AG04449 (cell line): Measurements from ENCODE around the gene BOK.

ENCODE experiments used
- CTCF ChIA-PET: fragments of 350-600 bp; formaldehyde crosslinking; extraction: SDS; loops from one replicate; lab custom pipeline; 2021; ENCODE audit warnings: antibody characterized with exemption; lab: Yijun Ruan, JAX
- POLR2A ChIA-PET: fragments of 400-600, 350-600 bp; formaldehyde crosslinking; extraction: SDS; loops from one replicate; lab custom pipeline; 2020; ENCODE audit warnings: antibody characterized with exemption, inconsistent platforms; lab: Yijun Ruan, JAX
- DNase-seq: peaks from one replicate; pipeline ENCODE4 v3.0.0-alpha.2; 2010; ENCODE audit warnings: low read depth, low spot score
- H3K4me3 ChIP-seq: 2 replicates; pipeline ENCODE4 v1.5.1; 2011; ENCODE audit warnings: low read depth, mild to moderate bottlenecking, control low read depth, low read length
- TF ChIP-seq, protein P1 (sequence below): IDR thresholded peaks from one replicate; pipeline ENCODE4 v1.5.1; 2011; ENCODE audit warnings: mild to moderate bottlenecking, moderate library complexity, low read length, control low read depth, inconsistent platforms; ENCODE audit not compliant: insufficient read depth; ENCODE audit errors: missing control alignments

The BOK gene

GRCh38 chr2:241541564-241542277 lies 16.8 kb upstream of the BOK start:
- ChIA-PET CTCF (no interaction called here), POLR2A (no interaction called here)
- peak overlapping the region; percentile 43 for H3K4me3 ChIP-seq
- TF ChIP-seq, protein P1, sequence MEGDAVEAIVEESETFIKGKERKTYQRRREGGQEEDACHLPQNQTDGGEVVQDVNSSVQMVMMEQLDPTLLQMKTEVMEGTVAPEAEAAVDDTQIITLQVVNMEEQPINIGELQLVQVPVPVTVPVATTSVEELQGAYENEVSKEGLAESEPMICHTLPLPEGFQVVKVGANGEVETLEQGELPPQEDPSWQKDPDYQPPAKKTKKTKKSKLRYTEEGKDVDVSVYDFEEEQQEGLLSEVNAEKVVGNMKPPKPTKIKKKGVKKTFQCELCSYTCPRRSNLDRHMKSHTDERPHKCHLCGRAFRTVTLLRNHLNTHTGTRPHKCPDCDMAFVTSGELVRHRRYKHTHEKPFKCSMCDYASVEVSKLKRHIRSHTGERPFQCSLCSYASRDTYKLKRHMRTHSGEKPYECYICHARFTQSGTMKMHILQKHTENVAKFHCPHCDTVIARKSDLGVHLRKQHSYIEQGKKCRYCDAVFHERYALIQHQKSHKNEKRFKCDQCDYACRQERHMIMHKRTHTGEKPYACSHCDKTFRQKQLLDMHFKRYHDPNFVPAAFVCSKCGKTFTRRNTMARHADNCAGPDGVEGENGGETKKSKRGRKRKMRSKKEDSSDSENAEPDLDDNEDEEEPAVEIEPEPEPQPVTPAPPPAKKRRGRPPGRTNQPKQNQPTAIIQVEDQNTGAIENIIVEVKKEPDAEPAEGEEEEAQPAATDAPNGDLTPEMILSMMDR: no peak
- no peak for DNase-seq

- ChIA-PET CTCF (no interaction called here), POLR2A (no interaction called here)
- no peak for DNase-seq
- TF ChIP-seq, protein P1: no peak
- H3K4me3 ChIP-seq: no peak overlapping the region
Observed at GRCh38 chr2:241542278-241542605, 16.3 kb upstream of the BOK start.

DNA sequence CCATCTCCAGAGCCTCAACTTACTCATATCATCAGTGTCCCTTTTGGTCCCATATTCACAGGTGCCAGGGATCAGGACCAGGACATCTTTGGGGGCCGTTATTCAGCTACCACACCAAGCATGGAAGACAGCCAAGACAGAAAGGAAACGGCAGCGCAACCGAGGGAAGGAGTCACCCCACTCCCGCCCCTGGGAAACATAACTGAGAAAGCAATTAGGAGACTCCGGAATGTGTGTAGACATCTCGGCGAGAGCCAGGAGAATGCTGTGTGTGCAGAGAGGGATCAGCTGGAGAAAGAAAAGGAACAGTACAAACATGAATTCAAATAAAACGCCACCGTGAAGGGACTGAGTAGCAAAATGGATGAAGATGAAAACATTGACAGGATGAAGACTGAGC lies 13.4 kb upstream of the BOK start:
- ChIA-PET POLR2A (interaction anchor here (0.6 kb wide), 1 partner anchor 11 kb away, joined by 3 read pairs; no protein-coding TSS in a partner anchor), CTCF (no interaction called here)
- DNase-seq: peak; percentile 46
- TF ChIP-seq, protein P1: no peak
- peak overlapping the region; percentile 23 for H3K4me3 ChIP-seq

DNA sequence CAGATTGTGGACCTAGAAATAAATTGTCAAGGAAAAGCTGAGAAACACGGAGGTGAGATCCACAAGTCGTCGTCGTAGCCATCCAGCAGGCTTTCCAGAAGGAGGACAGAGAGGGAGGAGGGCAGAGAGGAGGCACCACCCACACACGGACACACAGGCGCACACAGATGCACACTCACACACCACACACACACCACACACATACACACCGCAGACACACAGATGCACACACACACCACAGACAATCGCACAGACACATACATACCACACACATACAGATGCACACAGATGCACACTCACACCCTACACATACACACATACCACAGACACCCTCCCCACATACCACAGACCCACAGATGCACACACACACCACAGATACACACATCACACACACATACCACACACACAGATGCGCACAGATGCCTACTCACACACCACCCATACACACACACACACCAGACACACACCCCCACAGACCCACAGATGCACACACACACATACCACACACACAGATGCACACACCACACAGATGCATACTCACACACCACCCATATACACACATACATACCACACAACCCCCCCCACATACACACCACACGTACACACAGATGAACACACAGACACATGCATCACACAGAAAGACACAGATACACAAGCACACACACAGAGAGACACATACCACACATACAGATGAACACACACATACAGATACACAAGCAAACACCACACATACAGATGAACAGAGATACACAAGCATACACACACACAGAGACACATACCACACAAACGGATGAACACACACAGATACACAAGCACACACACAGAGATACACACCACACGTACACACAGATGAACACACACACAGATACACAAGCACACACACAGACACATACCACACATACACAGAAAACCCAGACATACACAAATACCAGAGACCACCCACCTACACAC lies 12.7 kb upstream of the BOK start:
- POLR2A ChIA-PET: interaction anchor here (0.6 to 1.8 kb wide), 2 partner anchors 10 to 14 kb away, joined by 3 to 12 read pairs; no protein-coding TSS in a partner anchor
- CTCF ChIA-PET: interaction anchor here (1.3 kb wide), 1 partner anchor 39 kb away, joined by 3 read pairs; no protein-coding TSS in a partner anchor
- H3K4me3 ChIP-seq: peak overlapping the region; percentile 23
- DNase-seq: no peak
- TF ChIP-seq, protein P1: no peak

DNA sequence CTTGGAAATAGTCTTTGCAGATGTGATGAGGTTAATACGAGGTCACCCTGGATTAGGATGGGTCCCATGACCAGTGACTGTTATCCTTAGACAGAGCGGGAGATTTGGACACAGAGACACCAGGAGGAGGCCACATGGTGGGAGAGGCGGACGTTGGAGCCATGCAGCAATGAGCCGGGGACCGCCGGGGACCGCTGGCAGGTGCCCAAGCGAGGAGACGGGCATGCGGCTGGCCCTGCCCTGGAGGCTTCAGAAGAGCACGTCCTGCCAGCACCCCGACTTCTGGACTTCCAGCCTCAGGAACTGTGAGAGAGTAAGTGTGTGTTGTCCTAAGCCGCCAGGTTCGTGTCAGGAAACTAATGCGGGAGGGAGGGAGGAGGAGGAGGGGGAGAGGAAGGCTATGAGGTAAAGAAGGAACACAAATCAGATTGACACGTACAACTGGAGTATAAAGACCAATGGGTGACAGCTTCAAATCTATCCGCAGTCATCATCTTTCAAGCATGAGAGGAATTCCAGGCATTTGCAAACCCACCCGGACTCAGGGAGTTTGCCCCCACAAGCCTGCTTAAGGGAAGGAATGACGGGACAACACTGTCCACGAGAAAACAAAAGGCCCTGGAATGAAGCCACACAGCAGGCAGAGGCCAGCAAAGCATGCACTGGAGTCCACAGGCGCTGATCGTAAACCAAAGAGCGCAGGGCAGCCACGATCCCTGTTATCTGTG lies 11.6 kb upstream of the BOK start:
- peak overlapping the region; percentile 19 for H3K4me3 ChIP-seq
- TF ChIP-seq, protein P1: no peak
- ChIA-PET POLR2A (interaction anchor here (1.7 to 1.8 kb wide), 2 partner anchors 11 to 13 kb away, joined by 12 read pairs; partner anchors contain the start of gene BOK), CTCF (interaction anchor here (0.6 to 1.4 kb wide), 3 partner anchors 9 to 40 kb away, joined by 3 read pairs; no protein-coding TSS in a partner anchor)
- DNase-seq: peak; percentile 94
